Psoas muscle (tissue), 8 donors: ENCODE results near the gene IL1RL1. TPM values are rescaled to one million over a fixed set of nuclear protein-coding genes. Genes with fewer than 3 reads are reported as not detected.

Experiments used
- ATAC-seq, 4 donors: fragments of 200-7000 bp; cut with Tn5 transposase; one replicate each; pipeline ENCODE4 v1.9.1; 2020; ENCODE audit warnings: moderate library complexity in 3 of 4, mild to moderate bottlenecking in 2 of 4
- DNase-seq, 2 donors: peaks; one replicate each; pipeline ENCODE4 v3.0.0-alpha.2; 2020
- H3K27ac ChIP-seq: fragments of 200-600 bp; one replicate; pipeline ENCODE4 v1.8.0; 2022
- H3K27me3 ChIP-seq, 3 donors: fragments of 200-600 bp in 1 of 3; one replicate each; pipeline versions ENCODE4 v1.6.1 to v1.8.0; 2013 to 2022; ENCODE audit warnings: low read length in 2 of 3, mild to moderate bottlenecking in 2 of 3, moderate library complexity in 1 of 3; ENCODE audit not compliant: insufficient read depth in 3 of 3
- H3K36me3 ChIP-seq, 2 donors: fragments of 200-600 bp in 1 of 2; one replicate each; pipeline versions ENCODE4 v1.6.1 to v1.8.0; 2013 to 2022; ENCODE audit warnings: low read depth in 1 of 2, mild to moderate bottlenecking in 1 of 2, moderate library complexity in 1 of 2; ENCODE audit not compliant: insufficient read depth in 1 of 2
- H3K4me1 ChIP-seq: fragments of 200-600 bp; one replicate; pipeline ENCODE4 v1.8.0; 2022
- H3K4me3 ChIP-seq: fragments of 200-600 bp; one replicate; pipeline ENCODE4 v1.8.0; 2022; ENCODE audit warnings: mild to moderate bottlenecking
- H3K9me3 ChIP-seq: fragments of 200-600 bp; one replicate; pipeline ENCODE4 v1.8.0; 2022
- CTCF ChIP-seq: fragments of 200-600 bp; IDR thresholded peaks from one replicate; pipeline ENCODE4 v1.8.0; 2022; ENCODE audit warnings: antibody characterized with exemption
- WGBS, 3 donors: extraction: QIAGEN DNeasy Blood & Tissue Kit; methylation state at CpG; one replicate each; pipeline versions ENCODE4 v1.1.6 to v1.1.7; 2013; 5-methylcytosine and 5-hydroxymethylcytosine counted together
- intact Hi-C, 2 donors: fragments of 100-400 bp; cut with DNase I; formaldehyde crosslinking; loops; one replicate each; pipeline versions ENCODE4 v1.11.0 to v1.14.2; 2022
- polyA plus RNA-seq, 3 donors: library from polyadenylated mRNA; stranded (reverse); fragments of 200-250 nt; gene quantifications; one replicate each; pipeline ENCODE4 v1.2.3, GENCODE V29; 2013
- total RNA-seq, 4 donors: library from RNA; stranded (reverse); fragmentation: NEBNext Ultra II Directional in 2 of 4; extraction: Animal tissue kit (Norgen Biotek cat#: 25700) in 2 of 4; gene quantifications; one replicate each; pipeline versions ENCODE4 v1.2.1 to v1.2.4, GENCODE V29; 2021 to 2023
- donor health status: healthy with polysubstance abuse.
- donor health status: DM: no; HTN: no; CAD: no; lungs with moderate emphysema.
- donor health status: Bipolar disorder and iron deficiency.
- donor health status: healthy.
- donor health status: DM: yes; HTN: yes; CAD: no.
- donor health status: DM: no; HTN: no; CAD: no.
- donor health status: DM: no; HTN: no; CAD: no.
- donor health status: DM: yes; HTN: yes; CAD: no.

Gene IL1RL1
- total and polyA plus RNA-seq, 7 donors: 0.43 to 13.1 (median 2.9) TPM

GRCh38 chr2:102337481-102338386 is 26.4 kb downstream of the IL1RL1 start:
- no peak for TF ChIP-seq CTCF
- no peaks in the 10 kb centered on the region for H3K9me3 ChIP-seq
- H3K36me3 ChIP-seq: no peaks in the 10 kb centered on the region
- DNase-seq: no peak
- no peak overlapping the region for H3K27ac ChIP-seq
- H3K4me1 ChIP-seq: peaks cover 6% of the 10 kb centered on the region
- H3K4me3 ChIP-seq: no peak overlapping the region
- no peak for ATAC-seq
- no peaks in the 10 kb centered on the region for H3K27me3 ChIP-seq
- 56 to 62% (median 60%) methylated on average over 3 of the region's 3 CpGs for WGBS, 3 donors
- intact Hi-C loops: no loop called here

- intact Hi-C loops: no loop called here
- DNase-seq: no peak
- H3K27ac ChIP-seq: no peak overlapping the region
- peaks cover 6% of the 10 kb centered on the region for H3K4me1 ChIP-seq
- H3K27me3 ChIP-seq: no peaks in the 10 kb centered on the region
- WGBS, 3 donors: 83 to 93% (median 89%) methylated on average over 7 of the region's 7 CpGs
- H3K4me3 ChIP-seq: no peak overlapping the region
- H3K36me3 ChIP-seq: no peaks in the 10 kb centered on the region
- ATAC-seq: no peak
- H3K9me3 ChIP-seq: no peaks in the 10 kb centered on the region
- no peak for TF ChIP-seq CTCF
These were observed 29.4 kb downstream of the IL1RL1 start for GRCh38 chr2:102340778-102341177.

- DNase-seq (no peak), ATAC-seq (no peak)
- Histone ChIP-seq H3K27ac (no peak overlapping the region), H3K4me1 (no peaks in the 10 kb centered on the region), H3K27me3 (no peaks in the 10 kb centered on the region), H3K4me3 (no peak overlapping the region), H3K9me3 (no peaks in the 10 kb centered on the region), H3K36me3 (no peaks in the 10 kb centered on the region)
- intact Hi-C loops: no loop called here
- 38 to 61% (median 55%) methylated on average over 3 of the region's 3 CpGs for WGBS, 3 donors
- no peak for TF ChIP-seq CTCF
These were observed 31.5 kb downstream of the IL1RL1 start for GRCh38 chr2:102342888-102343287.

- H3K27ac ChIP-seq: no peak overlapping the region
- no peak overlapping the region for H3K4me3 ChIP-seq
- TF ChIP-seq CTCF: no peak
- no peaks in the 10 kb centered on the region for H3K9me3 ChIP-seq
- H3K36me3 ChIP-seq: no peaks in the 10 kb centered on the region
- intact Hi-C loops: no loop called here
- peaks cover 0 to 6% (median 0%) of the 10 kb centered on the region in 3 donors for H3K27me3 ChIP-seq
- ATAC-seq: no peak
- no peak for DNase-seq
- WGBS, 3 donors: 80 to 91% (median 87%) methylated on average over 3 of the region's 3 CpGs
- H3K4me1 ChIP-seq: no peaks in the 10 kb centered on the region
These were observed 33.0 kb downstream of the IL1RL1 start for GRCh38 chr2:102344397-102344796.
